Measurements from ENCODE around the gene GTF3C5.

Gene GTF3C5

DNA sequence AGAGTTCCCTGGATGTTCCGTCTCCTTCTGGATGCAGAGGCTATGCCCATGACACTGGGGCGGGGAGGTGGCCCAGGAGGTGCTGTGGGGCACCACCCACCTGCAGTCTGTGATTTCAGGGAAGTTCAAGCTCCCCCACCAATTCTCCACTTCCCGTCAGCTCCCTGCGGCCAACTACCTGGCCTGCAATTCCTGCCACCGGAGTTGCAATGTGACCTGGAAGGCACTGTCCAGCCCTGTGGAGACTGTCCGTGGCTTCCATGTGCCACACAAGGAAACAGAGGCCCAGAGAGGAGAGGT is 35.7 kb upstream of the GTF3C5 start:
- H4K20me1 ChIP-seq (ENCODE audit: insufficient read depth, low read length, poor library complexity, severe bottlenecking), result no peaks in the 10 kb centered on the region
- H3K4me1 ChIP-seq (ENCODE audit: insufficient read depth, low read length, poor library complexity, severe bottlenecking), result peaks cover 86% of the 10 kb centered on the region
- H2AFZ ChIP-seq (ENCODE audit: low read length), result no peak overlapping the region
- H3K9ac ChIP-seq (ENCODE audit: low read depth, low read length, poor library complexity, severe bottlenecking), result peak overlapping the region; percentile 74
- no peaks in the 10 kb centered on the region for H3K9me2 ChIP-seq (replicated peaks; ENCODE audit: low read depth, low read length)
- TF ChIP-seq, protein P1, sequence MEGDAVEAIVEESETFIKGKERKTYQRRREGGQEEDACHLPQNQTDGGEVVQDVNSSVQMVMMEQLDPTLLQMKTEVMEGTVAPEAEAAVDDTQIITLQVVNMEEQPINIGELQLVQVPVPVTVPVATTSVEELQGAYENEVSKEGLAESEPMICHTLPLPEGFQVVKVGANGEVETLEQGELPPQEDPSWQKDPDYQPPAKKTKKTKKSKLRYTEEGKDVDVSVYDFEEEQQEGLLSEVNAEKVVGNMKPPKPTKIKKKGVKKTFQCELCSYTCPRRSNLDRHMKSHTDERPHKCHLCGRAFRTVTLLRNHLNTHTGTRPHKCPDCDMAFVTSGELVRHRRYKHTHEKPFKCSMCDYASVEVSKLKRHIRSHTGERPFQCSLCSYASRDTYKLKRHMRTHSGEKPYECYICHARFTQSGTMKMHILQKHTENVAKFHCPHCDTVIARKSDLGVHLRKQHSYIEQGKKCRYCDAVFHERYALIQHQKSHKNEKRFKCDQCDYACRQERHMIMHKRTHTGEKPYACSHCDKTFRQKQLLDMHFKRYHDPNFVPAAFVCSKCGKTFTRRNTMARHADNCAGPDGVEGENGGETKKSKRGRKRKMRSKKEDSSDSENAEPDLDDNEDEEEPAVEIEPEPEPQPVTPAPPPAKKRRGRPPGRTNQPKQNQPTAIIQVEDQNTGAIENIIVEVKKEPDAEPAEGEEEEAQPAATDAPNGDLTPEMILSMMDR (conservative IDR thresholded peaks at IDR 0.05; ENCODE audit: low read length), result no peak
- TF ChIP-seq EZH2phosphoT487 (IDR thresholded peaks at IDR 0.05; ENCODE audit: borderline replicate concordance), result no peak
- no peak overlapping the region for H3K4me3 ChIP-seq (ENCODE audit: low read length, poor library complexity, severe bottlenecking)
- H3K27me3 ChIP-seq (ENCODE audit: insufficient read depth, low read length, poor library complexity, severe bottlenecking), result no peaks in the 10 kb centered on the region
- no peak overlapping the region for H3K4me2 ChIP-seq (ENCODE audit: low read depth, low read length, poor library complexity, severe bottlenecking)
- H3F3A ChIP-seq (ENCODE audit: low read depth), result peaks cover 25% of the 10 kb centered on the region
- peaks cover 31% of the 10 kb centered on the region for H3K36me3 ChIP-seq (ENCODE audit: insufficient read depth, low read length)
- H3K9me3 ChIP-seq (ENCODE audit: insufficient read depth, low read depth, low read length), result no peaks in the 10 kb centered on the region
- peaks cover 24% of the 10 kb centered on the region for H3K79me2 ChIP-seq (ENCODE audit: insufficient read depth, low read length)

DNA sequence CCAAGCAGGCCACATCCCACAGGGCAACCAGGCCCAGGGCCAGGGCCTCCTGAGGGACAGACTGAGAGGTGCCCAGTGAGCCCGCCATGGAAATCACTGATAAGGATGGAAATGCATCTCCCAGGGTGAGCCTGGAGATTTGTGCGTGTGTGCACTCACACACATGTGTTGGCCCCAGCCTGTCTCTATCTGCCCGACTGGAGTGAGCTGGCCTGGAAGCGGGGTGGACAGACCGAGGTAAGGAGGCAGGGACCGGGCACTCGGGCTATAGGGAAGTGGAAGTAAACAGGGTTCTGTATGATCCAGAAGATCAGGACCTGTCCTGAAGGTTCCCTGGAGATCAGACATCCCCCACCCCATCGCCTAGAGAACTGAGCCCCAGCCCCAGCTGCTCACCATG is 34.9 kb upstream of the GTF3C5 start:
- no peaks in the 10 kb centered on the region for H3K9me3 ChIP-seq (ENCODE audit: insufficient read depth, low read depth, low read length)
- peak overlapping the region; percentile 38 for H3K9ac ChIP-seq (ENCODE audit: low read depth, low read length, poor library complexity, severe bottlenecking)
- H3K79me2 ChIP-seq (ENCODE audit: insufficient read depth, low read length), result peaks cover 19% of the 10 kb centered on the region; the same call in 1 of the 2 replicates
- H3F3A ChIP-seq (ENCODE audit: low read depth), result peaks cover 17% of the 10 kb centered on the region
- peaks cover 83% of the 10 kb centered on the region for H3K4me1 ChIP-seq (ENCODE audit: insufficient read depth, low read length, poor library complexity, severe bottlenecking)
- no peaks in the 10 kb centered on the region for H3K9me2 ChIP-seq (replicated peaks; ENCODE audit: low read depth, low read length)
- H4K20me1 ChIP-seq (ENCODE audit: insufficient read depth, low read length, poor library complexity, severe bottlenecking), result no peaks in the 10 kb centered on the region
- no peak overlapping the region for H3K4me2 ChIP-seq (ENCODE audit: low read depth, low read length, poor library complexity, severe bottlenecking)
- no peak overlapping the region for H2AFZ ChIP-seq (ENCODE audit: low read length)
- H3K27me3 ChIP-seq (ENCODE audit: insufficient read depth, low read length, poor library complexity, severe bottlenecking), result no peaks in the 10 kb centered on the region
- peaks cover 23% of the 10 kb centered on the region; the same call in 1 of the 2 replicates for H3K36me3 ChIP-seq (ENCODE audit: insufficient read depth, low read length)
- no peak for TF ChIP-seq EZH2phosphoT487 (IDR thresholded peaks at IDR 0.05; ENCODE audit: borderline replicate concordance)
- TF ChIP-seq, protein P1 (conservative IDR thresholded peaks at IDR 0.05; ENCODE audit: low read length), result no peak
- H3K4me3 ChIP-seq (ENCODE audit: low read length, poor library complexity, severe bottlenecking), result no peak overlapping the region

DNA sequence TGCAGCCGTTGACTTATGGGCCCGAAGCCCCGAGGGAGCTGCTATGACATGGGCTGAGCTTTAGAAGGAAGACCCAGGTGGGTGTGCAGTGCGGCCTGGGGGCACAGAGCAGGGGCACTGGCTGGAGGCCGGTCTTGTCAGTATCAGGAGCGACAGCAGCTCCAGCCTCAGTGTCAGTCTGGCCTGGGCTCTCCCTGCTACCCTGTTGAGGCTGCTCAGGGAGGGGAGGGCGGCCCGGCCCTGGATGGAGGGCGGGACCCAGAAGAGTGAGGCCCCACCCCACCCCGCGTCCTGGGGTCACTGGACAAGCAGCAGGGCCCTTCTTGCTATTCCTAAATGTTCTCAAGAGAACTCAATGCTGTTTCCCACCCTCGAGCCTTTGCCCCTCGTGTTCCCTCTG is 34.3 kb upstream of the GTF3C5 start:
- peaks cover 10% of the 10 kb centered on the region for H3F3A ChIP-seq (ENCODE audit: low read depth)
- TF ChIP-seq, protein P1 (conservative IDR thresholded peaks at IDR 0.05; ENCODE audit: low read length), result no peak
- TF ChIP-seq EZH2phosphoT487 (IDR thresholded peaks at IDR 0.05; ENCODE audit: borderline replicate concordance), result no peak
- peaks cover 79% of the 10 kb centered on the region for H3K4me1 ChIP-seq (ENCODE audit: insufficient read depth, low read length, poor library complexity, severe bottlenecking)
- peaks cover 16% of the 10 kb centered on the region; the same call in 1 of the 2 replicates for H3K36me3 ChIP-seq (ENCODE audit: insufficient read depth, low read length)
- no peaks in the 10 kb centered on the region for H3K27me3 ChIP-seq (ENCODE audit: insufficient read depth, low read length, poor library complexity, severe bottlenecking)
- no peak overlapping the region for H3K4me2 ChIP-seq (ENCODE audit: low read depth, low read length, poor library complexity, severe bottlenecking)
- peak overlapping the region; percentile 38 for H3K9ac ChIP-seq (ENCODE audit: low read depth, low read length, poor library complexity, severe bottlenecking)
- H3K4me3 ChIP-seq (ENCODE audit: low read length, poor library complexity, severe bottlenecking), result no peak overlapping the region
- no peak overlapping the region for H2AFZ ChIP-seq (ENCODE audit: low read length)
- no peaks in the 10 kb centered on the region for H3K9me3 ChIP-seq (ENCODE audit: insufficient read depth, low read depth, low read length)
- peaks cover 16% of the 10 kb centered on the region; the same call in 1 of the 2 replicates for H3K79me2 ChIP-seq (ENCODE audit: insufficient read depth, low read length)
- no peaks in the 10 kb centered on the region for H3K9me2 ChIP-seq (replicated peaks; ENCODE audit: low read depth, low read length)
- no peaks in the 10 kb centered on the region for H4K20me1 ChIP-seq (ENCODE audit: insufficient read depth, low read length, poor library complexity, severe bottlenecking)

All from Loucy (cell line).